ENCODE measurements around the gene ATP1A1.
A peak's percentile ranks its signal among the peaks of the same experiment; 100 is the strongest.

Gene ATP1A1

GRCh38 chr1:116365353-116365780 lies 7.7 kb upstream of the ATP1A1 start:
- in situ Hi-C loops (cut with HindIII; ENCODE audit: low sequenced_read_pairs), result no loop called here
- DNase-seq (ENCODE audit: low read depth, low spot score), result no peak
- TF ChIP-seq, protein P1, sequence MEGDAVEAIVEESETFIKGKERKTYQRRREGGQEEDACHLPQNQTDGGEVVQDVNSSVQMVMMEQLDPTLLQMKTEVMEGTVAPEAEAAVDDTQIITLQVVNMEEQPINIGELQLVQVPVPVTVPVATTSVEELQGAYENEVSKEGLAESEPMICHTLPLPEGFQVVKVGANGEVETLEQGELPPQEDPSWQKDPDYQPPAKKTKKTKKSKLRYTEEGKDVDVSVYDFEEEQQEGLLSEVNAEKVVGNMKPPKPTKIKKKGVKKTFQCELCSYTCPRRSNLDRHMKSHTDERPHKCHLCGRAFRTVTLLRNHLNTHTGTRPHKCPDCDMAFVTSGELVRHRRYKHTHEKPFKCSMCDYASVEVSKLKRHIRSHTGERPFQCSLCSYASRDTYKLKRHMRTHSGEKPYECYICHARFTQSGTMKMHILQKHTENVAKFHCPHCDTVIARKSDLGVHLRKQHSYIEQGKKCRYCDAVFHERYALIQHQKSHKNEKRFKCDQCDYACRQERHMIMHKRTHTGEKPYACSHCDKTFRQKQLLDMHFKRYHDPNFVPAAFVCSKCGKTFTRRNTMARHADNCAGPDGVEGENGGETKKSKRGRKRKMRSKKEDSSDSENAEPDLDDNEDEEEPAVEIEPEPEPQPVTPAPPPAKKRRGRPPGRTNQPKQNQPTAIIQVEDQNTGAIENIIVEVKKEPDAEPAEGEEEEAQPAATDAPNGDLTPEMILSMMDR (IDR thresholded peaks at IDR 0.05; ENCODE audit: low read depth, low read length), result no peak
- no peak overlapping the region for H3K4me3 ChIP-seq (ENCODE audit: low read depth, low read length)

DNA sequence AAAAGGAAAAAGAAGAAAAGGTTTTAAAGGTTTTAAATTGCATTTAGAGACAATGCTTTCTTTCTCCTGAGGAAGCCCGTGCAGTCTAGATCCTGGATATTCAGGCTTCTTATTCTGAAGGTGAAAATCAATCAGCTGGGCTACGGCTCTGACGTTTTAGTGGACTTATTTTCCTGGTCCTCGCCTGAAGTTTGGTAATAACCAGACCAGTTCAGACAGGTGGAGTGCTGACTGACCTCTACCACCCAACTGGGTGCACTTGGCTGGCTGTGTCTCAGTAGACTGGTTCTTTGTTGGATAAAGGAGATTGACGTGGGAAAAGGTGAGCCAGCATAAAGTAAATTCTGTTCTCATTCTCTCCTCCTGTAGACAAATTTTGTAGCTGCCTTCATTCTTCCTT lies 7.2 kb upstream of the ATP1A1 start:
- TF ChIP-seq, protein P1 (IDR thresholded peaks at IDR 0.05; ENCODE audit: low read depth, low read length), result no peak
- in situ Hi-C loops (cut with HindIII; ENCODE audit: low sequenced_read_pairs), result no loop called here
- DNase-seq (ENCODE audit: low read depth, low spot score), result no peak
- no peak overlapping the region for H3K4me3 ChIP-seq (ENCODE audit: low read depth, low read length)

DNA sequence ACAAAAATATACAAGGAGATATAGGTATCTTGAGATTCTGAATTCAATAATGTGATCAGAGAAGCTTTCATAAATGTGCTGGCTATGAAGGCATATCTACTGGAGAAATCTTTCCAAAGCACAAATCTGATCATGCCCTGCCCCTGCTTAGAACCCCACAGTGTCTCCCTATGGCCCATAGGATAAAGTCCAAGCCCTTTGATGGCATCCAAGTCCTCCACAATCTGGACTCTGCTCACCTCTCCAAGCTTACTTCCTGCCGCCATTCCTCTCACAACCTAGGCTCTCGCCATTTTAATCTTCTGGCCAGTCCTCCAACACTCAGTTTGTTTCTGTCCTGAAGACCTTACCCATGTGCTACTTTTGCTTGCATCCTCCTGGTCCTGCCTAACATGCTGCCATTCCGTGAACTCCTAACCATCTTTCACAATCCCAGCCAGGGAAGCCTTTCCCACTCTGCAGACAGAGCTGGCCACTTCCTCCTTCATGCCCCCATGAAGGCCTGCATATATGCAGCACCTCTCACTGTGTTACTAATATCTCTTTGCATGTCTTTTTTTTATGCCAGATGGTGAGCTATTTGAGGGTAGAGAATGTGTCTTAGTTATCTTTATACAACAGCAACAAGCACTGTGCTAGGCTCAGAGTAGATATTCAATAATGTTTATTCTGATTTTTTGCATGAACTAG lies 5.6 kb upstream of the ATP1A1 start:
- TF ChIP-seq, protein P1 (IDR thresholded peaks at IDR 0.05; ENCODE audit: low read depth, low read length), result no peak
- in situ Hi-C loops (cut with HindIII; ENCODE audit: low sequenced_read_pairs), result no loop called here
- H3K4me3 ChIP-seq (ENCODE audit: low read depth, low read length), result no peak overlapping the region
- DNase-seq (ENCODE audit: low read depth, low spot score), result no peak

- in situ Hi-C loops (cut with HindIII; ENCODE audit: low sequenced_read_pairs), result no loop called here
- TF ChIP-seq, protein P1 (IDR thresholded peaks at IDR 0.05; ENCODE audit: low read depth, low read length), result no peak
- peak; percentile 32 for DNase-seq (ENCODE audit: low read depth, low spot score)
- no peak overlapping the region for H3K4me3 ChIP-seq (ENCODE audit: low read depth, low read length)
Observed at GRCh38 chr1:116368241-116368640, 4.8 kb upstream of the ATP1A1 start.

GRCh38 chr1:116370181-116370580 lies 2.9 kb upstream of the ATP1A1 start:
- in situ Hi-C loops (cut with HindIII; ENCODE audit: low sequenced_read_pairs), result no loop called here
- DNase-seq (ENCODE audit: low read depth, low spot score), result no peak
- no peak overlapping the region for H3K4me3 ChIP-seq (ENCODE audit: low read depth, low read length)
- TF ChIP-seq, protein P1 (IDR thresholded peaks at IDR 0.05; ENCODE audit: low read depth, low read length), result no peak

DNA sequence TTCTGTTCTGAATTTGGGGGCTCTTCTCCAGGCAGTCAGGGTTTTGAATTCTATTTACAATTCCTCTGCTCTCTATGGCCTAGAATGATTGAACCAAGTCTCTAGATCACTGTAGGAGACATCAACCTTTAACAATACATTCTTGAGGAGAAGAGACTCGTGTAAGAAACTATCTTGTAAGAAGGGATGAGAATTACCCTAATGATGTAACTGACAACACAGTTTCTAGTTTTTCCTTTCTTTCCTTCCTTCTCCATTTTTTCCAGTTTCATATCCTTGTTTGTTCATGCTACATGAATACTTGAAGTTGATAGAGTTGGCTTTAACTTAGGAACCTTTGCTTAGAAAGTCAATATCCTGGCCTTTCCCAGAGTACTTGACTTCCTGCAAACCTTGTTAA lies 1.3 kb upstream of the ATP1A1 start:
- TF ChIP-seq, protein P1 (IDR thresholded peaks at IDR 0.05; ENCODE audit: low read depth, low read length), result no peak
- H3K4me3 ChIP-seq (ENCODE audit: low read depth, low read length), result no peak overlapping the region
- in situ Hi-C loops (cut with HindIII; ENCODE audit: low sequenced_read_pairs), result no loop called here
- DNase-seq (ENCODE audit: low read depth, low spot score), result no peak

All from astrocyte of the spinal cord (primary cell).